LNCaP clone FGC (cell line): ENCODE data around the gene LDLRAP1.

Experiments
- DNase-seq: peaks from one replicate; pipeline ENCODE4 v3.0.0-alpha.2; 2011; ENCODE audit warnings: low read depth
- H3K4me3 ChIP-seq: 2 replicates; pipeline ENCODE4 v1.5.1; 2011; ENCODE audit warnings: mild to moderate bottlenecking, low read depth, low read length, control low read depth
- TF ChIP-seq, protein P1 (sequence below): IDR thresholded peaks from 2 replicates; pipeline ENCODE4 v1.5.1; 2012; ENCODE audit warnings: mild to moderate bottlenecking; ENCODE audit not compliant: control insufficient read depth, insufficient read depth; ENCODE audit errors: extremely low read depth

Gene LDLRAP1

DNA sequence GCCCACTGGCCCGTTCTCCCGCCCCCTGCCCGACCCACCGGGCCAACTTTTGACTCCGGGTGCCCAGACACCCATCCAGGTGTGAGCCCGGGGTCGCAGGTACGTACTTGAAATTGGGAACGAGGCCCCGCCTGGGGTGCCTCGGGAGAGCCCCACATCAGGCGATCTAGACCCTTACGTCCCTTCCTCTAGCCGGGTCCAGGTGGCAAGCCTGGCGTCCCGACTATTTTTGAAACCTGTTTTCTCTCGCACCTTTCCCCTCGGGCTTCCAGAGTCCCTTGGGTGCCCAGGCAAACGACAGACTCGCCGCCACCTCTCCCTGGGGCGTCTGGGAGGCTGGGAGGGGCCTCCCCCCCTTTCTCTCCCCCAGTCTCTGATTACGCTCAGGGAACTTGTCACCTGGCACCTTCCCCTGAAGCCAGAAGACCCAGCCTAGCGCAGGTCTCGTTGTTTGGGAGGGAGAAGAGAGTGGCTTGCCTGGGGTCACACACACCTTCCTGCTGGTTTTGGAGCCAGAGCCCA, 898 bp downstream of the LDLRAP1 start:
- TF ChIP-seq, protein P1, sequence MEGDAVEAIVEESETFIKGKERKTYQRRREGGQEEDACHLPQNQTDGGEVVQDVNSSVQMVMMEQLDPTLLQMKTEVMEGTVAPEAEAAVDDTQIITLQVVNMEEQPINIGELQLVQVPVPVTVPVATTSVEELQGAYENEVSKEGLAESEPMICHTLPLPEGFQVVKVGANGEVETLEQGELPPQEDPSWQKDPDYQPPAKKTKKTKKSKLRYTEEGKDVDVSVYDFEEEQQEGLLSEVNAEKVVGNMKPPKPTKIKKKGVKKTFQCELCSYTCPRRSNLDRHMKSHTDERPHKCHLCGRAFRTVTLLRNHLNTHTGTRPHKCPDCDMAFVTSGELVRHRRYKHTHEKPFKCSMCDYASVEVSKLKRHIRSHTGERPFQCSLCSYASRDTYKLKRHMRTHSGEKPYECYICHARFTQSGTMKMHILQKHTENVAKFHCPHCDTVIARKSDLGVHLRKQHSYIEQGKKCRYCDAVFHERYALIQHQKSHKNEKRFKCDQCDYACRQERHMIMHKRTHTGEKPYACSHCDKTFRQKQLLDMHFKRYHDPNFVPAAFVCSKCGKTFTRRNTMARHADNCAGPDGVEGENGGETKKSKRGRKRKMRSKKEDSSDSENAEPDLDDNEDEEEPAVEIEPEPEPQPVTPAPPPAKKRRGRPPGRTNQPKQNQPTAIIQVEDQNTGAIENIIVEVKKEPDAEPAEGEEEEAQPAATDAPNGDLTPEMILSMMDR: no peak
- peak overlapping the region; percentile 63 for H3K4me3 ChIP-seq
- DNase-seq: no peak

DNA sequence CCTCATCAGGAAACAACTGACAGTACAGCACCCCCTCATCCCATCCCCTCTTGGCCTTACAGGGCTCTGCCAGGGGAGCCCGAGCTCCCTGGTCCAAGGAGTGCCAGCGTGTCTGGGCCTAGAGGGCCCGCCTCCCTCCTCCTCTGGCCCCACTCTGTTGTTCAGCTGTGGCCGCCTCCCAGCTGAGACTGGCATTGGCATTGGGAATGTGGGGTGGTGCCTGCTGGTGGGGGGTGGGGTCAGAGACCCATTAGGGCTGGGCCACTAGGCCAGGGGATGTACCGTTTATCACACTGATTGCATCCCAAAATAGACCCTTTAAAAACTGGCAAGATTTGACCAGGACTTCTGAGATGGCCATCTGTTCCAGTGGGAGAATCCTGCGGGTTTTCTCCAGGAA, 1.4 kb downstream of the LDLRAP1 start:
- H3K4me3 ChIP-seq: peak overlapping the region; percentile 63
- no peak for DNase-seq
- TF ChIP-seq, protein P1: no peak

DNA sequence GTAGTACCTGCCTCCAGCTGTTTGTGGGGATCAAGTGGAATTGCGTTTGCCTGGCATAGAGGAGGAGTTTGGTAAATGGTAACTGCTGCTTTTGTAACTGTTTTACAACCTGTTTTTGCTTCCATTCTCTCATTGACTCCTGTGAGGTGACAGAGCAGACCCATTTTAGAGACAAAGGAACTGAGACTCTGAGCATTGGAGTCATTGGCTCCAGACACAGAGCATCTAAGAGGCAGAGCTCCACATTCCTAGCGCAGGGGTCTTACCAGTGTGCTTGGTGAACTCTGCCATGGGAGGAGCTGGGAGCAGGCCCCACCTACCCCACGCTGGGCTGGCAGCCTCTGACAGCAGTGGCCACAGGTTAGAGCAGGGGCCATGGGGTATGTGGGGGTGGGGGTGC, 2.4 kb downstream of the LDLRAP1 start:
- TF ChIP-seq, protein P1: no peak
- no peak for DNase-seq

DNA sequence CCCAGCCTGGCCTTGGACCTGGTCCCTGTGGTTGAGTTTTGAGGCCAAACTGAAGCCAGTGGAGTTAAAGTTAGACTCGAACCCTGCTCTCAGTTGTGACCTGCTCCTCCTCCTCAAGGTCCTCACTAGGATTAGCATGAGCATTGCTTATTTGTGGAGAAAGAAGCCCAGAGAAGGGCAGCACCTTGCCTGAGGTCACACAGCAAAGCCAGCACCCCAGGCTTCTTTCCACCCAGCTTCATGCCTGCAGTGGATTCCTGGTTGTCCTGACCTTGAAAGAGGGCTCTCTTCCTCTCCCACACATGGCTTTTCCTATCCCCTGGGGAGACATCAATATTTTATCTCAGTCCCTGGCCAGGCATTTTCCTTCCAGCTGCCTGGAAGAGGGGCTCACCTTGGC, 2.8 kb downstream of the LDLRAP1 start:
- no peak for DNase-seq
- TF ChIP-seq, protein P1: no peak
- no peak overlapping the region for H3K4me3 ChIP-seq

More for the DNA sequence above, 2.4 kb downstream of the LDLRAP1 start:
- H3K4me3 ChIP-seq: no peak overlapping the region

DNA sequence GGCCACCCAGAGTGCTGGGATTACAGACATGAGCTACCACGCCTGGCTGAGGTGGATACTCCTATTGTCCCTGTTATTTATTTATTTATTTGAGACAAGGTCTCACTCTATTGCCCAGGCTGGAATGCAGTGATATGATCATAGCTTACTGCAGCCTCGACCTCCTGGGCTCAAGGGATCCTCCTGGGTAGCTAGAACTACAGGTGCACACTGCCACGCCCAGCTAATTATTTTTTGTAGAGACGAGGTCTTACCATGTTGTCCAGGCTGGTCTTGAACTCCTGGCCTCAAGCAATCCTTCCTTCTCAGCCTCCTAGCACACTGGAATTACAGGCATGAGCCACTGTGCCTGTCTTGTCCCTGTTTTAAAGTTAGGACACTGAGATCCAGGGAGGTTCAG, 5.2 kb downstream of the LDLRAP1 start:
- H3K4me3 ChIP-seq: no peak overlapping the region
- TF ChIP-seq, protein P1: no peak
- DNase-seq: no peak

DNA sequence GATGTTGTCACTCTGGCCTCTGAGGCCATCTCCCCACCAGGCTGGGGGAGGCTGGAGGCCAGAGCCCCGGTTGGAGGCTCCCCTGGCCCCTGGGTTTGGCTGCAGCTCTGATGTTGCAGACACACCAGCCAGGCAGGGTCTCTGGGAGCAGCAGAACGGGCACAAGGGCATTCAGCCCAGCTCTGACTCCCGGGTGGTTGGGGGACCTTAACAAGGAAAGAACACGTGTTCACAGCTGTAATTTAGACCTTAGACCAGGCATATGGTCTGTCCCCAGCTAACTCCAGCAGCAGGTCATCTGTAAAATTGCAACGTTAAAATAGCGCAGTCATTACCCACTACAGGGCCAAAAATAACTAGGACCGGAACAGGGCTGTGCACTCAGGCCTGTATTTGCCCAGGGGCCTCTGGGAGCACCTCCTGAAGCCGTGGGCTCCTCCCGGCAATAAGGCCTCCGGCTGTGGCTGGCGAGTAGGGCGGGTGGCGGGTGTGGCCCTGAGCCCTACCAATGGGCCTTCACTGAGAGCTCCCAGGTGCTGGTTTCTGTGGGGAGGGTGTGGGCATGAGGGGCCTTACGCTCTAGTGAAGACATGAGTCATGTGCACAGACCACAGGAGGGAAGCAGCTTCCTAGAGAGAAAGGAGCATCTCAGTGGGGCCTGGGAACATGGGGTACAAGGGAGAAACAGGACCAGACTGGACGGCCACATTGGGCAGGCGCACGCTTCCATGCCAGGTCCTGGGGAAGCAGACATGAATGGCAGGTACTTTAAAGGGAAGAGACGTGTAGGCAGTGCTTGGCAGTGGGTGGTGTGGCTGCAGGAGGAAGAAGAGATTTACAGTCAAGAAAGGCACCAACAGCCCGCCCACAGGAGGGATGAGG, 6.1 kb downstream of the LDLRAP1 start:
- TF ChIP-seq, protein P1: no peak
- DNase-seq: no peak
- no peak overlapping the region for H3K4me3 ChIP-seq
